ENCODE data around the gene ADGRG6.

ADGRG6 gene

DNA sequence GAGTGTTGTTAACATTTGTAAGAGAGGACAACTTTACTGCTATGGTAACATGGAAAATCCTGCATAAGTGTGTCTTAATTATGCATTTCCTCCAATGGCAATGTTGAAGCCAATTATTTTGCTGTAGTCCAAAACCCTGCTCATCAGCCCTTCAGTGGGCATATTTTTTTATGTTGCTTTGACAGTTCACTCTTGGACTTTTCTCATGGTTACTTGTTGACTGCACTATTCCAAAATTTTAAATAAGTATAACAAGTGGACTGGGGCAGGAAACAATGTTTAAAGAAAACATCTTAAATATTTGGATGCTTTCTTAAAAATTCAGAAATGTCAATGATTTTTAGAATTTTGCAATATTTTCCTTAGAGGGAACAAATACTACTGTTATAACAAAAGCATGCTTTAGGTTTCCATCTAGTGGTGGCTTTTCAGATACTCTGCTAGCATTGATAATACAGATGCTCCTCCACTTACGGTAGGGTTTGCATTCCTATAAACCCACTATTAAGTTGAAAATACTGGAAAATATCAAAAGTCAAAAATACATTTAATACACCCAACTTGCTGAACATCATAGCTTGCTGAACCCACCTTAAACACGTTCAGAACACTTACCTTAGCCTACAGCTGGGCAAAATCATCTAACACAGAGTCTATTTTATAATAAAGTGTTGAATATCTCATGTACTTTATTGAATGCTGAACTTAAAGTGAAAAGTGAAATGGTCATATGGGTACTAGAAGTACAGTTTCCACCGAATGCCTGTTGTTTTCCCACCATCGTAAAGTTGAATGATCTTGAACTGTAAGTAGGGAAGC, 86.4 kb downstream of the ADGRG6 start:
- no peak for DNase-seq (ENCODE audit: insufficient read length, low spot score)
- FAIRE-seq: no peak
- TF ChIP-seq SPI1 (IDR thresholded peaks at IDR 0.05; ENCODE audit: low read depth, low read length) (no peak), TAF1 (IDR thresholded peaks at IDR 0.05; ENCODE audit: low read depth, low read length) (no peak), POLR2AphosphoS5 (IDR thresholded peaks at IDR 0.05; ENCODE audit: low read depth, low read length) (no peak), POU2F2 (IDR thresholded peaks at IDR 0.05; ENCODE audit: low read depth, low read length) (no peak), PAX5 (IDR thresholded peaks at IDR 0.05; ENCODE audit: insufficient read depth, low read length, severe bottlenecking) (no peak), POLR2A (IDR thresholded peaks at IDR 0.05; ENCODE audit: low read depth, low read length) (no peak)

DNA sequence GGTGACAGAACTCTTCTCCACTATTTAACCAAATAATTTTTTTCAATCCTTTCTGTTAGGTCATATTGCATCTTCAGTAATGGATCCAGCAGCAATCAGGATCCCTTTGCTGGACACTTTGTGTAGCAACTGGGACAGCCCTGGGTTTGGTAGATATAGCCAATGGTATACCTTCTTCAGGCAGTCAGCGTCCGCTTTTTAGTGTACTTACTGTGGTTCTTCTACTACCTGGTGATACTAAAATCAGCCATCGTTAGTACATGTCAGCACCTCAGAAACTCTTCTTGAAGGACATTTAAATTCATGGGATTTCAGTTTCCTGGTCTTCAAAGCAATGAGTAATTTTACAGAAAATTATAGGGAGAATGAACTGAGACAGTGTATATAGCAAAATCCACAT, 93.5 kb downstream of the ADGRG6 start:
- TF ChIP-seq POU2F2 (IDR thresholded peaks at IDR 0.05; ENCODE audit: low read depth, low read length) (no peak), PAX5 (IDR thresholded peaks at IDR 0.05; ENCODE audit: insufficient read depth, low read length, severe bottlenecking) (no peak), TAF1 (IDR thresholded peaks at IDR 0.05; ENCODE audit: low read depth, low read length) (no peak), POLR2AphosphoS5 (IDR thresholded peaks at IDR 0.05; ENCODE audit: low read depth, low read length) (no peak), POLR2A (IDR thresholded peaks at IDR 0.05; ENCODE audit: low read depth, low read length) (no peak), SPI1 (IDR thresholded peaks at IDR 0.05; ENCODE audit: low read depth, low read length) (no peak)
- FAIRE-seq (no peak), DNase-seq (ENCODE audit: insufficient read length, low spot score) (no peak)

DNA sequence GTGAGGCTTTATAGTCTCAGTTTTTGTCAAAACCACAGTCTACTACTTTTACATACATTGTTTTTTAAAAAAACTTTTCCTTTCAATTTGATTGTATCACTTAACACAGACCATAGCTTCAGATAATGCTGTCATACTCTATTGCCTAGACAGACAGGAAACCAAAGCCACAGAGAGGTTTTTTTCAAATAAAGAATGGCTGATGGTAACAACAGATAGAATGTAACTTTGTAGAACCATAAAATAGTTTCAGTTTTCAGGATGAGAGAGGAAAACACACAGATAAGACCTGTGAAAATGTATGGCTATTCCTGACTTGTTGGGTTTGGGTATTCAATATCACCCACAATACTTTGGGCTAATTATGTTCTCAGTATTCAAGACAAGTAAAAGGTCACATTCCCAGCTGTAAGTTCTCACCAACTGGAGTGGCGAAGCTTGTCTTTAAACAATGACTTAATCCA, 94.0 kb downstream of the ADGRG6 start:
- DNase-seq (ENCODE audit: insufficient read length, low spot score): no peak
- no peak for TF ChIP-seq SPI1 (IDR thresholded peaks at IDR 0.05; ENCODE audit: low read depth, low read length)
- no peak for TF ChIP-seq POU2F2 (IDR thresholded peaks at IDR 0.05; ENCODE audit: low read depth, low read length)
- no peak for TF ChIP-seq PAX5 (IDR thresholded peaks at IDR 0.05; ENCODE audit: insufficient read depth, low read length, severe bottlenecking)
- TF ChIP-seq POLR2A (IDR thresholded peaks at IDR 0.05; ENCODE audit: low read depth, low read length): no peak
- TF ChIP-seq POLR2AphosphoS5 (IDR thresholded peaks at IDR 0.05; ENCODE audit: low read depth, low read length): no peak
- TF ChIP-seq TAF1 (IDR thresholded peaks at IDR 0.05; ENCODE audit: low read depth, low read length): no peak
- peak; percentile 33 for FAIRE-seq

DNA sequence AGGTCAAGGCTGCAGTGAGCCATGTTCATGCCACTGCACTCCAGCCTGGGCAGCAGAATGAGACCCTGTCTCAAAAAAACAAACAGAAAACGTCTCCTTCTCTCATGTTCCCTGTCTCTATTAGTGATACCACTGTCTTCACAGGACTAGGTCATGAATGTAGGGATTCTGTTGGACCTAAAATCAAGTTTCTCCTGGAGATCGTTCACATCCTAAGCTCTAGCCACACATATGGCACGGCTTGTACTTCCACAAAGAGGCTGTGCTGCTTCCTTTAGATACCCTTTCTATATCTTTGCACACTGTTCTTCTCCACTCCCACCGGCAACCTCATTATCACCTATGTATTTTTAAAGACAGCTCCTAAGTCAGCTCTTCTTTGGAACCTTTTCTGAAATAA, 96.5 kb downstream of the ADGRG6 start:
- no peak for TF ChIP-seq TAF1 (IDR thresholded peaks at IDR 0.05; ENCODE audit: low read depth, low read length)
- TF ChIP-seq POU2F2 (IDR thresholded peaks at IDR 0.05; ENCODE audit: low read depth, low read length): no peak
- TF ChIP-seq POLR2AphosphoS5 (IDR thresholded peaks at IDR 0.05; ENCODE audit: low read depth, low read length): no peak
- TF ChIP-seq PAX5 (IDR thresholded peaks at IDR 0.05; ENCODE audit: insufficient read depth, low read length, severe bottlenecking): no peak
- no peak for TF ChIP-seq SPI1 (IDR thresholded peaks at IDR 0.05; ENCODE audit: low read depth, low read length)
- no peak for TF ChIP-seq POLR2A (IDR thresholded peaks at IDR 0.05; ENCODE audit: low read depth, low read length)
- no peak for FAIRE-seq
- no peak for DNase-seq (ENCODE audit: insufficient read length, low spot score)

DNA sequence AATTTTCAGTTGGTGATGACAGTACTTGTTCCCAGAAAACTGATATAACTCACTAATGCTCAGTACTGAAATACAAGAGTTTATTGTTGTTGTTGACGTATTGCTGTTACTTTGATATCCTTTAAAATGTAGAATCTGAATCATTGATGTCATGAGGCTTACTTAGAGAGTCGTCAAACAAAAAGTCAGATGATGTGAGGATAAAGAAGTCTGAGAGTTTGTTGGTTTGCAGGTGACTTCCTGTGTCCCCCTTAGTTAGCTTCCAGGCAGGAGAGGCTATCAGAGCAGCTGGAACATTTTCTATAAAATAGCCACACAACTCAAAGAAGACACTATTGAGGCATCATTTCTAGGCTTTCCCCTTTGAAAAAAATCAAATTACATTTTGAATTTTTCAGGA, 97.9 kb downstream of the ADGRG6 start:
- FAIRE-seq (no peak), DNase-seq (ENCODE audit: insufficient read length, low spot score) (no peak)
- no peak for TF ChIP-seq TAF1 (IDR thresholded peaks at IDR 0.05; ENCODE audit: low read depth, low read length)

DNA sequence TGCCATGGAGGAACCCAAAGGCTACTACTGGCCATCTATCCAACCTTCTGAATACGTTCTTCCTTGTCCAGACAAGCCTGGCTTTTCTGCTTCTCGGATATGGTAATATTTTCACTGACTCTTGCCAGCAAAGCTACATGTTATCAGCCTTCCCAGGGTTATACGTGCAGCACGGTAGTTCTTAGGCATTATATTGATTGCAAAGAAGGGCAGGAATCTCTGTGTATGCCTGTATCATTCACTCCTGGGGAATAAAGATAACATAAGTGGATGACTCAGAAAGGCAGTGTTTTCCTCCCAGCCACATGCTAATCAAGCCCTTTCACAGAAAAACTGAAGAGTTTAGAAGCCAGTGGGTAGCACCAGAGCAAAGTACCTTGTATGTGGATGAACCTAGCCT, 98.7 kb downstream of the ADGRG6 start:
- no peak for FAIRE-seq
- no peak for TF ChIP-seq POU2F2 (IDR thresholded peaks at IDR 0.05; ENCODE audit: low read depth, low read length)
- no peak for DNase-seq (ENCODE audit: insufficient read length, low spot score)

DNA sequence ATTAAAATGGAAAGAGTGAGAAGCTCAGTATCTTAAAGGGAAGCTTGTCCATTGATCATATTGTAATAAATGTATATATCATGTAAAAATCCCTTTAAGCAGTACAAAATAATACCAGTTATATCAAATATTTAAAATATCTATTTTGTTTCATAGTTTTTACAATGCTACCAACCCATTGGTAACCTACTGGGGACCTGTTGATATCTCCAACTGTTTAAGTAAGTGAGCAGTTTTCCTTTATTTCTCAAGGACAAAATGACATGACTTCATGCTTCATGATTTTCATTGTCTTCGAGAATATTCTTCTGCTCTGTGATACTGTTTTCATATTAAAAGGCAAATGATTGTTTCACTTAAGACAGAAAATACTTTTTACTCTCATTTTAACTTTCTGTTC, 100.0 kb downstream of the ADGRG6 start:
- TF ChIP-seq POLR2AphosphoS5 (IDR thresholded peaks at IDR 0.05; ENCODE audit: low read depth, low read length): no peak
- no peak for TF ChIP-seq TAF1 (IDR thresholded peaks at IDR 0.05; ENCODE audit: low read depth, low read length)
- no peak for TF ChIP-seq POLR2A (IDR thresholded peaks at IDR 0.05; ENCODE audit: low read depth, low read length)
- TF ChIP-seq POU2F2 (IDR thresholded peaks at IDR 0.05; ENCODE audit: low read depth, low read length): no peak
- no peak for TF ChIP-seq PAX5 (IDR thresholded peaks at IDR 0.05; ENCODE audit: insufficient read depth, low read length, severe bottlenecking)
- no peak for TF ChIP-seq SPI1 (IDR thresholded peaks at IDR 0.05; ENCODE audit: low read depth, low read length)
- FAIRE-seq (no peak), DNase-seq (ENCODE audit: insufficient read length, low spot score) (no peak)

DNA sequence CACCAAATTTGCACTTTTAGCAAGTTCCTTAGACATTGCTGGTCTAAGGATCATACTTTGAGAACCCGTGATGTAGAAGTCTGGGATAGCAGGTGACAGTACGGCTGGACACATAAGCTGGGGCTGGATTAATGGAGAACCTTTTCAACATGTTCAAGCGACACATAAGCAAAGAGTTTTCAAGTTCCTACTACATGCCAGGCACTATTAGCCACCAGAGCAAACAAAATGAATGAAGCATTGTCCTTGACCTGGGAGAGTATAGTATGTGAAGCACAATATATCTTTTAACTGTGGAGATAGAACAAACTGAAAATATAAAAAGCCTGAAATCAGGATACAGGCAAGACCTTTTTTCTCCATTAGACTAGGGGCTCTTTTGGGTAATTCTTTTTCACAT, 102.9 kb downstream of the ADGRG6 start:
- DNase-seq (ENCODE audit: insufficient read length, low spot score): no peak
- no peak for FAIRE-seq
- TF ChIP-seq SPI1 (IDR thresholded peaks at IDR 0.05; ENCODE audit: low read depth, low read length) (no peak), POLR2A (IDR thresholded peaks at IDR 0.05; ENCODE audit: low read depth, low read length) (no peak)

DNA sequence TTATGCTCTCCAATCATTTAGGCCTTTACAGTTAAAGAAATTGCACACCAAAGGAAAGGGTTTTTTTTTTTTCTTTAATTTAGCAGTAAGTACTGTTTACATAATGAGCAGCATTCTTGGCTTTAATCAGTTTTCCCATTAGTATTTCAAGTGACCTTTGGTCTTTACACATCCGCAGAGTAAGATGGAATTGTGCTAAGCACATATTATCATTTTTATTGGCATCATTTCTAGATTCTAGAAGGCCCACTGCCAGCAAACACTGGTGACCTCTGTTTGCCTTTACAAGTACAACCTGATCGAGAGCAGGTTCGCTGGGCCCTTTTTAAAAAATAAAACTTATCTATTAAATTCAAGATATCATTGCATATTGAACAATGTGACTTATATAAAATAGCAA, 104.3 kb downstream of the ADGRG6 start:
- FAIRE-seq (no peak), DNase-seq (ENCODE audit: insufficient read length, low spot score) (no peak)
- TF ChIP-seq PAX5 (IDR thresholded peaks at IDR 0.05; ENCODE audit: insufficient read depth, low read length, severe bottlenecking) (no peak), POLR2AphosphoS5 (IDR thresholded peaks at IDR 0.05; ENCODE audit: low read depth, low read length) (no peak), SPI1 (IDR thresholded peaks at IDR 0.05; ENCODE audit: low read depth, low read length) (no peak), POLR2A (IDR thresholded peaks at IDR 0.05; ENCODE audit: low read depth, low read length) (no peak), POU2F2 (IDR thresholded peaks at IDR 0.05; ENCODE audit: low read depth, low read length) (no peak), TAF1 (IDR thresholded peaks at IDR 0.05; ENCODE audit: low read depth, low read length) (no peak)

DNA sequence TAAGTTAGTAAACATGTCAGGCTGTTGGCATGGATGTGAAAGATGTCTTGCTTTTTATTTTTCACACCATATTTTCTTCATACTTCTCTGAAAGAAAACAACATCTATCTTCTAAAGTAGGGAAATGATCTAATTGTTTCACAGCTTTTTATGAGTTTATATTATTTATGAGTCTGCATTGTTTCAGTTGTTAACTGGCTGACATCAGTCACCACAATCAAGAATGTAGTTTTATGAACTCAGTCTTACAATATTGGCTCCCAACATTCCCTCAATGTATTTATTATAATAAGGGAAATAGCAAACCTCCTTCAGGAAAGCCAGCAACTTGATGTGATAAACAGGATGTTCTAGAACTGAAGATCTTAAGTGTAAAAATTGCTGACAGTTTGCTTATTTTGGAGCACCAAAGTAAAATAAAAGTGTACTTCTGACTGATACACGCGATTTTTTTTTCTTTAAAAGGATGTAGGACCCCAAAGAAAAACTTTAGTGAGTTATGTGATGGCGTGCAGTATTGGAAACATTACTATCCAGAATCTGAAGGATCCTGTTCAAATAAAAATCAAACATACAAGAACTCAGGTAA, 106.0 kb downstream of the ADGRG6 start:
- FAIRE-seq (no peak), DNase-seq (ENCODE audit: insufficient read length, low spot score) (no peak)
- TF ChIP-seq POLR2AphosphoS5 (IDR thresholded peaks at IDR 0.05; ENCODE audit: low read depth, low read length) (no peak), SPI1 (IDR thresholded peaks at IDR 0.05; ENCODE audit: low read depth, low read length) (no peak), POLR2A (IDR thresholded peaks at IDR 0.05; ENCODE audit: low read depth, low read length) (no peak), PAX5 (IDR thresholded peaks at IDR 0.05; ENCODE audit: insufficient read depth, low read length, severe bottlenecking) (no peak), TAF1 (IDR thresholded peaks at IDR 0.05; ENCODE audit: low read depth, low read length) (no peak), POU2F2 (IDR thresholded peaks at IDR 0.05; ENCODE audit: low read depth, low read length) (no peak)
